SK-N-MC (cell line): ENCODE results near the gene AFAP1.

ENCODE experiments used
- EZH2 ChIP-seq: fragments of 200-600 bp; sonication (generic); IDR thresholded peaks from one replicate; pipeline ENCODE4 v1.6.1; 2017; ENCODE audit warnings: antibody characterized with exemption
- FOXP2 ChIP-seq: optimal IDR thresholded peaks from 2 replicates; pipeline ENCODE3; 2011; ENCODE audit warnings: mild to moderate bottlenecking, moderate library complexity; ENCODE audit not compliant: insufficient read depth; ENCODE audit errors: extremely low read length, control extremely low read depth
- POLR2AphosphoS5 ChIP-seq: IDR thresholded peaks from 2 replicates; pipeline ENCODE4 v1.6.1; 2012; ENCODE audit warnings: mild to moderate bottlenecking, low read depth, low read length, borderline replicate concordance

DNA sequence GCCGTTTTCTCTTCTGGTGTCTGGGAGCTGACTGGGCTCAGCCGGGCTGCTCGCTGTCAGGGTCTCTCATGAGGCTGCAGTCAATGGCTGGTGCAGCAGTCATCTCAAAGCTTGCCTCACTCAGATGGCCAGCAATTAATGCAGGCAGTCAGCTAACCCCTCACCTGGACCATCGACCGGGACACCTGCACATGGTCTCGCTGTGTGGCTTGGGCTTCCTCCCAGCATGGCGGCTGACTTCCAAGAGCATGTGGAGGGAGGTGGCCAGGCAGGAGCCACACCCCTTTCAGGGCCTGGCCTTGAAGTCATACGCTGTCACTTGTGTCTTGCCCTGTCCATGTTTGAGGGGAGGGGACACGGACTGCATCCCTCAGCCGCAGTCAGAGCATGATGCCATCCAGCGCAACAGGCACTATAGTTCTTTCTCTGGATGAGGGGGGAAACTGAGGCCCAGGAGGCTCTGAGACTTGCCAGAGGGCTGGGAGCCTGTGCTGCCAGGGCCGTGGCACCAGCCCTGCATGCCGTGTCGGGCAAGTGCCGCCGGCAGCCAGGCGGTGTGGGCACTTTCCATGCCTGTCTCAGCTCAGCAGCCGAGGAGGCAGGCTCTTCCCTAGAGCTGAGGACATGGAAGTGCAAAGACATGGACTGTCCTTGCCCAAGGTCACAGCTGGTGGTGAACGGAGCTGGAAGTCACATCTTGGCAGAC lies 201.8 kb downstream of the AFAP1 start:
- TF ChIP-seq POLR2AphosphoS5 (no peak), EZH2 (no peak), FOXP2 (no peak)
